HepG2 (cell line): Measurements from ENCODE around the gene CACNB4. TPM values are rescaled to one million over a fixed set of nuclear protein-coding genes. Genes with fewer than 3 reads are reported as not detected.

ENCODE experiments used
- ETV5 ChIP-seq: IDR thresholded peaks from 2 replicates; pipeline ENCODE4 v1.6.1; 2018; ENCODE audit warnings: missing biosample characterization, missing genetic modification reagents, inconsistent platforms, borderline replicate concordance
- HMG20A ChIP-seq: IDR thresholded peaks from 2 replicates; pipeline ENCODE4 v1.6.1; 2016; ENCODE audit warnings: borderline replicate concordance
- MZF1 ChIP-seq: sonication (generic); formaldehyde crosslinking; IDR thresholded peaks from 2 replicates; pipeline ENCODE4 v1.8.1; 2023; ENCODE audit warnings: mild to moderate bottlenecking, missing genetic modification reagents, borderline replicate concordance
- NCOA5 ChIP-seq: sonication (generic); formaldehyde crosslinking; IDR thresholded peaks from 2 replicates; pipeline ENCODE4 v1.4.0; 2020; ENCODE audit warnings: missing genetic modification reagents
- PRDM10 ChIP-seq: sonication (generic); formaldehyde crosslinking; IDR thresholded peaks from 2 replicates; pipeline ENCODE4 v1.4.0; 2020; ENCODE audit warnings: low read depth, missing genetic modification reagents
- RCOR2 ChIP-seq: IDR thresholded peaks from 2 replicates; pipeline ENCODE4 v1.6.1; 2016; ENCODE audit warnings: missing biosample characterization, missing genetic modification reagents
- ZNF407 ChIP-seq: sonication (generic); formaldehyde crosslinking; IDR thresholded peaks from one replicate; pipeline ENCODE4 v1.5.1; 2020; ENCODE audit warnings: mild to moderate bottlenecking, missing genetic modification reagents; ENCODE audit errors: not compliant biosample characterization
- ZNF839 ChIP-seq: sonication (generic); formaldehyde crosslinking; IDR thresholded peaks from 2 replicates; pipeline ENCODE4 v1.4.0; 2020; ENCODE audit warnings: missing genetic modification reagents, mild to moderate bottlenecking, borderline replicate concordance
- polyA plus RNA-seq, 8 experiments: library from polyadenylated mRNA; depleted of rRNA in 3 of 8; stranded (reverse) in 7 of 8; unstranded in 1 of 8; fragments of >200 nt; fragmentation: Illumina TruSeq in 4 of 8; extraction: Trizol in 4 of 8; gene quantifications; 2 replicates each; pipeline versions ENCODE4 v1.2.1 to v1.2.3, GENCODE V29; 2011 to 2016; ENCODE audit warnings: low read depth in 4 of 8, missing spikeins in 1 of 8, mixed read lengths in 1 of 8; ENCODE audit not compliant: insufficient read depth in 1 of 8
- total RNA-seq, 5 experiments: library from RNA; depleted of rRNA; stranded (reverse); fragments of >200 nt; fragmentation: Illumina TruSeq; extraction: Trizol; gene quantifications; 2 replicates each; pipeline ENCODE4 v1.2.3, GENCODE V29; 2016; ENCODE audit warnings: low read depth in 1 of 5
- TF ChIP-seq, protein P1 (sequence below): IDR thresholded peaks from 2 replicates; pipeline ENCODE4 v1.6.1; 2016
- TF ChIP-seq, protein P2 (sequence below): sonication (generic); formaldehyde crosslinking; IDR thresholded peaks from 2 replicates; pipeline ENCODE4 v1.4.0; 2020; ENCODE audit warnings: missing genetic modification reagents
- TF ChIP-seq, protein P3 (sequence below): sonication (generic); formaldehyde crosslinking; IDR thresholded peaks from 2 replicates; pipeline ENCODE4 v1.4.0; 2020; ENCODE audit warnings: low read depth, mild to moderate bottlenecking, missing genetic modification reagents

The CACNB4 gene
- total and polyA plus RNA-seq, 2 of the 13 experiments (the other 11 are each of a cell fraction or from before 2014, with no cell fraction given): 5.1 to 14.3 TPM

DNA sequence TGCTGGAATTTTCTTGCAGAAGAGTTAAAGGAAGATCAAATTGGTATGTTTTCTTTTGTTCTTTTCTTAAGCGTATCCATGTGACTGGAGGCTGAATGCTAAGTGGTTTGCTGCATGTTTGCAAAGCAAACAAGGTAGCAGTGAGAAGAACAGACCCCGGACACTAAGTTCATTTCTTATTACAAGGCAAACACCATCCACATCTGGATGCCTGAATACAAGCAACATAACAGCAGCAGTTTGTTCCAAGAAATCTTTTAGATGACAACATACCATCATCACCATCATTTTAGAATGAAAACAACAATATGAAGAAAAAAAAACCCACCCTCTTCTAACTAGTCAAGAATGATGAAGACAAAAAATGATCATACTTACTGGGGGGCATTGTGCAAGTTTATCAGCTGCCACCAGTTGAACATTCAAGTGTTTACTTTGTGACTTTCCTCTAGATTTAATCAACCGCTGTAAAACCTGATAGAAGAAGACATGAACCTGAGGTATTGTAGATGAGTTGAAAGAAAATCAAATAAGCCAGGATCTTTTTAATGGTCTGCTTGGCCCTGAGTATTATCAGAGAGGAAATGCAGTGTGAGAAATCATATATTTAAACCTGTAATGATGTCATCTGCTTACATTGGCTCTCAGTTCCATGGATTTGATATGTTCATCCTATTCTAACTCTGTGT lies 245.6 kb downstream of the CACNB4 start (continued):
- TF ChIP-seq ZNF407 (CRISPR knock-in tag) (no peak), ETV5 (CRISPR knock-in tag) (peak; percentile 52; the same call in 1 of the 2 replicates), NCOA5 (CRISPR knock-in tag) (no peak), ZNF839 (CRISPR knock-in tag) (no peak), HMG20A (CRISPR knock-in tag) (peak; percentile 71; the same call in 1 of the 2 replicates), PRDM10 (no peak), RCOR2 (no peak), MZF1 (CRISPR knock-in tag) (no peak)
- TF ChIP-seq, protein P1, sequence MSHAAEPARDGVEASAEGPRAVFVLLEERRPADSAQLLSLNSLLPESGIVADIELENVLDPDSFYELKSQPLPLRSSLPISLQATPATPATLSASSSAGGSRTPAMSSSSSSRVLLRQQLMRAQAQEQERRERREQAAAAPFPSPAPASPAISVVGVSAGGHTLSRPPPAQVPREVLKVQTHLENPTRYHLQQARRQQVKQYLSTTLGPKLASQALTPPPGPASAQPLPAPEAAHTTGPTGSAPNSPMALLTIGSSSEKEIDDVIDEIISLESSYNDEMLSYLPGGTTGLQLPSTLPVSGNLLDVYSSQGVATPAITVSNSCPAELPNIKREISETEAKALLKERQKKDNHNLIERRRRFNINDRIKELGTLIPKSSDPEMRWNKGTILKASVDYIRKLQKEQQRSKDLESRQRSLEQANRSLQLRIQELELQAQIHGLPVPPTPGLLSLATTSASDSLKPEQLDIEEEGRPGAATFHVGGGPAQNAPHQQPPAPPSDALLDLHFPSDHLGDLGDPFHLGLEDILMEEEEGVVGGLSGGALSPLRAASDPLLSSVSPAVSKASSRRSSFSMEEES: 0 out of 2 replicates have a peak, but pooled peaks have one; percentile 38
- TF ChIP-seq, protein P2, sequence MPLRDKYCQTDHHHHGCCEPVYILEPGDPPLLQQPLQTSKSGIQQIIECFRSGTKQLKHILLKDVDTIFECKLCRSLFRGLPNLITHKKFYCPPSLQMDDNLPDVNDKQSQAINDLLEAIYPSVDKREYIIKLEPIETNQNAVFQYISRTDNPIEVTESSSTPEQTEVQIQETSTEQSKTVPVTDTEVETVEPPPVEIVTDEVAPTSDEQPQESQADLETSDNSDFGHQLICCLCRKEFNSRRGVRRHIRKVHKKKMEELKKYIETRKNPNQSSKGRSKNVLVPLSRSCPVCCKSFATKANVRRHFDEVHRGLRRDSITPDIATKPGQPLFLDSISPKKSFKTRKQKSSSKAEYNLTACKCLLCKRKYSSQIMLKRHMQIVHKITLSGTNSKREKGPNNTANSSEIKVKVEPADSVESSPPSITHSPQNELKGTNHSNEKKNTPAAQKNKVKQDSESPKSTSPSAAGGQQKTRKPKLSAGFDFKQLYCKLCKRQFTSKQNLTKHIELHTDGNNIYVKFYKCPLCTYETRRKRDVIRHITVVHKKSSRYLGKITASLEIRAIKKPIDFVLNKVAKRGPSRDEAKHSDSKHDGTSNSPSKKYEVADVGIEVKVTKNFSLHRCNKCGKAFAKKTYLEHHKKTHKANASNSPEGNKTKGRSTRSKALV (CRISPR knock-in tag): no peak
- TF ChIP-seq, protein P3, sequence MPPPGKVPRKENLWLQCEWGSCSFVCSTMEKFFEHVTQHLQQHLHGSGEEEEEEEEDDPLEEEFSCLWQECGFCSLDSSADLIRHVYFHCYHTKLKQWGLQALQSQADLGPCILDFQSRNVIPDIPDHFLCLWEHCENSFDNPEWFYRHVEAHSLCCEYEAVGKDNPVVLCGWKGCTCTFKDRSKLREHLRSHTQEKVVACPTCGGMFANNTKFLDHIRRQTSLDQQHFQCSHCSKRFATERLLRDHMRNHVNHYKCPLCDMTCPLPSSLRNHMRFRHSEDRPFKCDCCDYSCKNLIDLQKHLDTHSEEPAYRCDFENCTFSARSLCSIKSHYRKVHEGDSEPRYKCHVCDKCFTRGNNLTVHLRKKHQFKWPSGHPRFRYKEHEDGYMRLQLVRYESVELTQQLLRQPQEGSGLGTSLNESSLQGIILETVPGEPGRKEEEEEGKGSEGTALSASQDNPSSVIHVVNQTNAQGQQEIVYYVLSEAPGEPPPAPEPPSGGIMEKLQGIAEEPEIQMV (CRISPR knock-in tag): no peak
